D341Med (cell line): ENCODE data around the gene PCSK5.
"Not testable (repeated sequence)": the region's sequence is repeated elsewhere in the genome, so short reads cannot be mapped to it uniquely, and the experiment has no call there.

Experiments used
- DNase-seq: peaks from one replicate; pipeline ENCODE4 v3.0.0; 2012; ENCODE audit warnings: low spot score

Gene PCSK5

GRCh38 chr9:76359365-76359764 is 468.9 kb downstream of the PCSK5 start:
- no peak for DNase-seq

DNA sequence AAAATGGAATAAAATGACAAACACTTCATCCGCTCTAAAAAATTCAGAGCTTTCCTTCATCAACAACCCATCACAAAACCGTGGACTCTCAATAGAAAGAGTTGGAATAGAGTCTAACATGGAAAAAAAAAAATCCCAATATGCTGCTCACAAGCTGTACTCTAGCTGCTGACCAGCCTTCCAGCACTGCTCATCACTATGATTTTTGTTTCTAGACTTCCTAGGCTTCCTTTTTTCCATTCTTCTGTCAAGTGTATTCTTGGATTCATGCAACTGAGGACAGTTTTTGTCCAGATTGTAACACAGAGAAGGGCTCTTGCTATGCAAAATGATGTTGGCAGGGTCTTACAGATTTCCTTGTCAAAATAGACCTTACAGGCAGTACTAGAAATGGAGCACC is 469.3 kb downstream of the PCSK5 start:
- DNase-seq, result no peak

- not testable (repeated sequence) for DNase-seq
Measured at GRCh38 chr9:76362332-76363031, 472.0 kb downstream of the PCSK5 start.

GRCh38 chr9:76363032-76363395 is 472.5 kb downstream of the PCSK5 start:
- DNase-seq, result no peak

DNA sequence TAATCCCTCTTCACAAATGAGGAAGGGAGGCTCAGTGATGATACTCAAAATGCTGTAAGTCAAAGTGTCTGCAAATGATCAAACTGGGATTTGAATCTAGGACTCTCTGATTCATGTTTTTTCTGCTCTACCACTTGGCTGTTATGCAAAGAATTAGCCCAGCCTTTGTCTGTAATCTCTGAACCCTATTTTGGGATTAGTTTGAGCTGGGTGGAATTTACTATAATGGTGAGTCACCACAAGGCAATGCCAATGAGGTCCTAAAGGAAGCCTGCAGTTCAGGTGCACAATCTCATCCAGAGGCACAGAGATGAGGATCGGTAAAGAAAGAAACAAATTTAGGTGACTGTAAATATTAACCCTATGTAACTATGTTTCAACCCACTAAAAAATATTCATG is 474.6 kb downstream of the PCSK5 start:
- DNase-seq, result peak; percentile 37

DNA sequence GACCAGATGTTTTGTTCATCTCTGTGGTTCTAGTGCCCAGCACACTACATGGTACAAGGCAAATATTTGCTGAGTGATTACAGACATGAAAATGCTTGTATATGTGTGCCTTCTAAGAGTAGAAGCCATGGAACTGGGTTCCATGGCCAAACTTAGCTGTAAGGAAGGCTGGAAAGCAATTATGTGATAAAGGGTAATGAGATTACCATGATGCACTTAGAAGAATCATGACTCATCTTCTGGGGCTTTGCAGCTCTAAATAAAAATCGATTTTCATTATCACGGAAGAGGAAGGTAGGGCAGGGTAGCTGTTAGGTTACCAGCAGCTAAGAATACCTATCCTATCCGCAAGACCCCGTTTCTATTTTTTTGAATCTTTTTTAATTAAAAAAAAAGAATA is 475.8 kb downstream of the PCSK5 start:
- peak; percentile 52 for DNase-seq

GRCh38 chr9:76369583-76369982 is 479.1 kb downstream of the PCSK5 start:
- DNase-seq, result no peak

DNA sequence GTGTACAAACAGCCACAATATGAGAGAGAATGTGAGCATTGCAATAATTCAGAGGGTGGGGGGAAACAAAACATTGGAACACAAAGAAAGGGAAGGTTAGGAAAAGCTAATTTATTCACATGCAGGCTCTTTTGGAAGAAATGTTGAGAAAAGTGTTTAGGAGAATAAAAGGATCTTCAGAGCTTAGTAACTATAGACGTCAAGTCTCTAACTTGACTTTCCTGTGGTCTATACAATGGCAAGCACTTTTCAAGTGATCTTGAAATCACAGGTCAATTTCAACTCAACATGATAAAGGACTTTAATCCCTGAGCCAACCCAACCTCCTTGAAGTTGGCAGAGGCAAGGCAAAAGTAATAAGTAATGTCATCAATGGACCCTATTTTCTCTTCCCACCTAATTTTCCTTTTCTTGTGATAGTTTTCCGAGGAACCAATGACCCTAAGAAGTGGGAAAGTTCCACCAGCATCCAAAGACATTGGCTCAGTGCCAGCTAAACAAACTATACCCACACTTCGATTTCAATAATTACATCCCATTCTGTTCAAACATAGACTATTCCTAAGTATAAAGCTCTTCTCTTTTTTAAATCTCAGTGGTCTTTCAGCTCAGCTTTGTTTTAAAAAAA is 480.0 kb downstream of the PCSK5 start:
- DNase-seq, result no peak

- DNase-seq, result no peak
Measured at GRCh38 chr9:76371901-76372300, 481.4 kb downstream of the PCSK5 start.

DNA sequence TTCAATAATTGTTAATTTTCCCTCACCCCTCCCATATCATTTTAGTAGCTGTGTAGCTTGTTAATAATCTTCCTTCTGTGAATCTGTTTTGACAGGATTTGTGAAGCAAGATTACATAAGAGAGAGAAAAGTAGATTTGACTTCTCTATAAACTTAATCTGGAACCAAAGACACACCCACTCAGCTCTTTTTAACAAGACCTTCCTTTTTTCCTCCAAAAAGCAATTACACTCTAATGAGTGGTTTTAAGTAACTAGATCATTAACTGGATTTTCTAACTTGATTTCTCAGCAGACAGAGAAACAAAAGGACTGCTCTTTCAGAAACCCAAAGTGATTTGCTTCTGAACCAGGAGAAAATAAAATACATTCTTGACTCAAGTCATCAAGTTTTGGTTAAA is 481.9 kb downstream of the PCSK5 start:
- no peak for DNase-seq

DNA sequence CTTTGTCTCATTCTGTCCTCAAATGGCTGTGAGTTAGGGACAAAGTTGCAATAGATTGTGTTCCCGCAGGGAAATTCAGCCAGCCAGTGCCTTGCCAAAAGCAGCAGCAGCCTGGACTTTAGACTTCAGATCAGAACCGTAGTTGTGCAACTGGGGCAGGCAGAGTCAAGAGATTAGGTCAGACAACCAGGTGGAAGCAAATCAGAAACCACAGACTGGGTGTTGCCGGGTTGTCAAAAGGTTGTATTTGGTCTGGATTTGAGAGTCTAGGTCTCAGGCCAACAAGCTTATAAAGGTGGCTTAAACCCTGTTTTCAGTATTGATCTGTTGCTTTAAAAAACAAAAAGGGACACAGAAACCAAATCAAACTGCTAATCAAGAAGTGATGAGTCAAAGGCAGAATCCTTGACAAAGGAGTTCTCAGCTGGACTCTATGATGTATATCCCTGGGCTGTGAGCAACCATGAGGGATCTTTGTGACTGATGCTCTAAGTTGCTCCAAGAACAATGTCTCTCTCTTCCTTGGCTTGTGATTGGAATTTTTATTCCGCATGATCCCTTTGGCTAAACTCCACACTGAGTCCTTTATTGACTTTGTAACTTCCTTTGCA is 482.8 kb downstream of the PCSK5 start:
- DNase-seq, result no peak

GRCh38 chr9:76373784-76374474 is 483.5 kb downstream of the PCSK5 start:
- DNase-seq, result no peak

DNA sequence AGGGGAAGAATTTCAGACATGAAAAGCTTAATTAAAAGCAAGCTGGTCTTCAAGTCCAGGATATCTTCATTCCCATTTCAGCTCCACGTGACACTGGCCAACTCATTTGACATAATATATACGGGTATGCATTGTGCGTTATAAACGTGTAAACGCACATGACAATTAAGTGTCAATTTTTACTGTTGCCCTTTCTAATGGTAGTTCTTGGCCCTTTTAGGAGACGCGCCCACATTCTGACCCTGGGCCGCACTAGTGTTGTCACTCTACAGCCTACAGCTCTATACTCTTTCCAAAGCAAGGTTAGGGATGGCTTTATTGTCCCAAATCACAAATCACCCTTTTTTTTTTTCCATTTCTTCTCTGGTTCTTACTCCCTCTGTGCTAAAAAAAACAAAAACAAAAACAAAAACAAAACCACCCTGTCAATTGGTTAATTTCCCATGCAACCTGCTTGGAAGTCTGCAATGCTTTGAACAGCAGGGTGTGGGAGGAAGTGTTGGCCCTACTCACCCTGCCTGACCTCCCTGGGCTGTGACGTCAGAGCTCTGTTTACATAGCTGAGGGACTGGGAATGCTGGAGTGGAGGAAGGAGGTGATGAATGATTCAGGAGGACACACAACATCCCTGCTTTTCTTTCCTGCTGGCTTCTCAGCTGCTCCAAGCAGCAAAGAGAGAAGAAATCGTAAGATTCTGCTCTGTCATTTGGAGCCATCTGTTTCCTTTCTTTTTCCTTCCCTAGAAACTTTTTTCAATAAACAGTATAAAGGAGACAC is 484.5 kb downstream of the PCSK5 start:
- no peak for DNase-seq

DNA sequence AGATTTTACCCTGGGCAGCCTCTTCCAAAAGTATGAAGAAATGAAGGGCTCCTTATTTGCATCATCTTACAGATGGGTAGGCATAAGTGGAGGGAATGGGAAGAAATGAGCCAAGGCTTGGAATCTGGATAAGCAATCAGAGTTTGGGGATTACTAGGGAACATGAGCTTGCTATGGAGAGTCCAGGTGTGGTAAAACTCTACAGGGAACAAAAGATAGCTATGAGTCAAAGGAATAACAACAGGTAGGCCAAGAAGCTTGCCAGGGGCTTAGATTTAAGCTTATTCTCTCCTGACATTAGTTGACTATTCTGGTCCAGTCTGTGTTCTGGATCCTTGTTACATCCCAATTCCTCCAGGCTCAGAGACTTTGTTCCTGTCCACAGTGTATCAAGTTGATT is 487.3 kb downstream of the PCSK5 start:
- DNase-seq, result no peak

GRCh38 chr9:76378367-76379073 is 488.0 kb downstream of the PCSK5 start:
- no peak for DNase-seq

DNA sequence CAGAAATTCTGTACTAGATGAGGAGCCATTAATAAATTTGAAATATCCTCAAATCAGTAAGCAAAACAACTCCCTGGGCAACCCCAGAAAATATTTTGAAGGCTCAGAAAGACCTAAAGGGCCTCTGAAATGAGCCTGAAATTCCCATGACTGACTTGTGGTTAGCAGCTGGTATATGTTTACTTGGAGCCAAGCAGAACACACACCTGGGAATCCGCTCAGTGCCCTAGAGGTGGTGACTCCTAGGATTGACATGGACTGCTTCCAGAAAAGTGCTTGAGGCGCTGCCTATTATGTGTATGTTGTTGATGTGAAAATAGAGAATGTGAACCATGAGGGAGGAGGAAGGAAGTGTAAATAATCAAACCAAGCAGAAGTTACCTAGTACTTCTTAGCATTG is 489.0 kb downstream of the PCSK5 start:
- no peak for DNase-seq

GRCh38 chr9:76390656-76391055 is 500.2 kb downstream of the PCSK5 start:
- no peak for DNase-seq

GRCh38 chr9:76394195-76394959 is 503.9 kb downstream of the PCSK5 start, which contains the start of gene RFK:
TSS of gene RFK (minus strand) at chr9:76394426. CDS start at chr9:76394171, 255 bp downstream.
- DNase-seq, result peak; percentile 96

GRCh38 chr9:76394960-76395252 is 504.4 kb downstream of the PCSK5 start:
- peak; percentile 54 for DNase-seq

- DNase-seq, result no peak
Measured at GRCh38 chr9:76395381-76395780, 504.9 kb downstream of the PCSK5 start.

DNA sequence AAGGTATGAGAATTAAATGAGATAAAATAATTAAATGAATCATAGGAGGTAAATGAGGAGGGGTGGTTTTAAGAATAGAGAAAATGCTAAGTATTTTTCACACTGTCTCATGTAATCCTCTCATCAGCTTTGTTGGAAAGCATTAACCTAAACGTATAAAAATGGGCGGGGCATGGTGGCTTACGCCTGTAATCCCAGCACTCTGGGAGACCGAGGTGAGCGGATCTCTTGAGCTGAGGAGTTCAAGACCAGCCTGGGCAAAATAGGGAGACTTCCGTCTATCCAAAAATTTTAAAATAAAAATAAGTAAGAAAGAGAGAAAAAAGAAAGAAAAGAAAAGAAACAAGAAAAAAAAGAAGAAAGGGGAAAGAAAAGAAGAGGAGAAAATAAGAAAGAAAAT is 505.7 kb downstream of the PCSK5 start:
- no peak for DNase-seq
